Spleen (tissue), 11 donors: ENCODE measurements around the gene FBXL16. TPM values are rescaled to one million over a fixed set of nuclear protein-coding genes. Genes with fewer than 3 reads are reported as not detected.
A peak's percentile ranks its signal among the peaks of the same experiment; 100 is the strongest.

Source experiments
- DNase-seq: peaks from one replicate; pipeline ENCODE4 v3.0.0-alpha.2; 2020
- H3K27ac ChIP-seq, 8 donors: fragments of 200-600 bp; sonication (generic) in 7 of 8; 1 replicate in 4 of 8; 2 replicates in 4 of 8; pipeline versions ENCODE4 v1.5.0 to v1.8.0; 2016 to 2021; ENCODE audit warnings: inconsistent platforms in 4 of 8, mild to moderate bottlenecking in 4 of 8, moderate library complexity in 1 of 8
- H3K27me3 ChIP-seq, 7 donors: fragments of 200-600 bp; sonication (generic) in 6 of 7; replicated peaks in 1 of 7; 1 replicate in 4 of 7; 2 replicates in 3 of 7; pipeline versions ENCODE4 v1.5.0 to v1.8.0; 2016 to 2021; ENCODE audit warnings: inconsistent platforms in 3 of 7, mild to moderate bottlenecking in 1 of 7
- H3K36me3 ChIP-seq, 6 donors: fragments of 200-600 bp; sonication (generic) in 5 of 6; 1 replicate in 4 of 6; 2 replicates in 2 of 6; pipeline versions ENCODE4 v1.5.0 to v1.8.0; 2016 to 2021; ENCODE audit warnings: inconsistent platforms in 2 of 6
- H3K4me1 ChIP-seq, 6 donors: fragments of 200-600 bp; sonication (generic) in 5 of 6; 1 replicate in 3 of 6; 2 replicates in 3 of 6; pipeline versions ENCODE4 v1.5.0 to v1.8.0; 2016 to 2021; ENCODE audit warnings: inconsistent platforms in 3 of 6
- H3K4me3 ChIP-seq, 8 donors: fragments of 200-600 bp; sonication (generic) in 7 of 8; 1 replicate in 4 of 8; 2 replicates in 4 of 8; pipeline versions ENCODE4 v1.5.0 to v1.8.0; 2016 to 2021; ENCODE audit warnings: inconsistent platforms in 4 of 8, mild to moderate bottlenecking in 4 of 8, moderate library complexity in 2 of 8
- H3K9me3 ChIP-seq, 8 donors: fragments of 200-600 bp; sonication (generic) in 7 of 8; 1 replicate in 4 of 8; 2 replicates in 4 of 8; pipeline versions ENCODE4 v1.5.0 to v1.8.0; 2016 to 2021; ENCODE audit warnings: inconsistent platforms in 4 of 8
- POLR2A ChIP-seq, 3 donors: fragments of 450-650 bp; IDR thresholded peaks; one replicate each; pipeline ENCODE4 v1.5.1; 2017; ENCODE audit warnings: antibody characterized with exemption in 3 of 3, mild to moderate bottlenecking in 1 of 3
- POLR2AphosphoS5 ChIP-seq, 3 donors: sonication (generic); formaldehyde crosslinking; IDR thresholded peaks; one replicate each; pipeline ENCODE4 v1.5.1; 2017; ENCODE audit warnings: antibody characterized with exemption in 3 of 3
- WGBS, 5 donors: extraction: QIAGEN DNeasy Blood & Tissue Kit in 3 of 5; methylation state at CpG; one replicate each; pipeline versions ENCODE4 v1.1.5 to v1.1.7; 2013 to 2018; 5-methylcytosine and 5-hydroxymethylcytosine counted together
- intact Hi-C: fragments of 100-400 bp; cut with DNase I; formaldehyde crosslinking; loops from one replicate; pipeline ENCODE4 v1.15.0; 2023; ENCODE audit warnings: low total_unique reads
- polyA plus RNA-seq, 3 donors: library from polyadenylated mRNA; stranded (reverse); fragments of 200-250 nt; gene quantifications; one replicate each; pipeline ENCODE4 v1.2.1, GENCODE V29; 2013
- total RNA-seq, 7 donors: library from RNA; depleted of rRNA in 3 of 7; stranded (reverse); fragments of >200 nt in 3 of 7; fragmentation: NEBNext Ultra II Directional in 4 of 7; extraction: Animal tissue kit (Norgen Biotek cat#: 25700) in 4 of 7; gene quantifications; one replicate each; pipeline versions ENCODE4 v1.1.0 to v1.2.1, GENCODE V29; 2016 to 2021
- TF ChIP-seq, protein P1 (sequence below), 11 experiments: fragments of 200-600 bp in 7 of 11; fragments of 450-650 bp in 4 of 11; sonication (generic) in 4 of 11; IDR thresholded peaks in 8 of 11; conservative IDR thresholded peaks in 3 of 11; 1 replicate in 7 of 11; 2 replicates in 4 of 11; pipeline versions ENCODE4 v1.4.0 to v1.8.0; 2016 to 2021; ENCODE audit warnings: antibody characterized with exemption in 11 of 11, inconsistent platforms in 4 of 11, mild to moderate bottlenecking in 1 of 11
- donor health status: healthy with polysubstance abuse.
- donor health status: DM: no; HTN: no; CAD: no; lungs with moderate emphysema.
- donor health status: DM: no; HTN: no; CAD: no.
- donor health status: Bipolar disorder and iron deficiency.
- donor health status: healthy.
- donor health status: DM: no; HTN: no; CAD: no.
- donor health status: DM: yes; HTN: yes; CAD: no.

The FBXL16 gene
- total and polyA plus RNA-seq, 10 donors: 0.48 to 2.6 (median 1.5) TPM

- intact Hi-C loops: no loop called here
- Histone ChIP-seq H3K27ac (peak overlapping the region in 4 of 8 donors; percentile 77 to 89 (median 84)), H3K36me3 (peaks cover 0 to 48% (median 33%) of the 10 kb centered on the region in 6 donors), H3K4me1 (peaks cover 14 to 50% (median 24%) of the 10 kb centered on the region in 6 donors), H3K4me3 (peak overlapping the region; percentile 81 to 97 (median 91)), H3K27me3 (peaks cover 0 to 18% (median 0%) of the 10 kb centered on the region in 7 donors), H3K9me3 (no peaks in the 10 kb centered on the region)
- 51 to 78% (median 54%) methylated on average over 20 to 38 of the region's 38 CpGs for WGBS, 5 donors
- DNase-seq: peak; percentile 76
- TF ChIP-seq, protein P1, sequence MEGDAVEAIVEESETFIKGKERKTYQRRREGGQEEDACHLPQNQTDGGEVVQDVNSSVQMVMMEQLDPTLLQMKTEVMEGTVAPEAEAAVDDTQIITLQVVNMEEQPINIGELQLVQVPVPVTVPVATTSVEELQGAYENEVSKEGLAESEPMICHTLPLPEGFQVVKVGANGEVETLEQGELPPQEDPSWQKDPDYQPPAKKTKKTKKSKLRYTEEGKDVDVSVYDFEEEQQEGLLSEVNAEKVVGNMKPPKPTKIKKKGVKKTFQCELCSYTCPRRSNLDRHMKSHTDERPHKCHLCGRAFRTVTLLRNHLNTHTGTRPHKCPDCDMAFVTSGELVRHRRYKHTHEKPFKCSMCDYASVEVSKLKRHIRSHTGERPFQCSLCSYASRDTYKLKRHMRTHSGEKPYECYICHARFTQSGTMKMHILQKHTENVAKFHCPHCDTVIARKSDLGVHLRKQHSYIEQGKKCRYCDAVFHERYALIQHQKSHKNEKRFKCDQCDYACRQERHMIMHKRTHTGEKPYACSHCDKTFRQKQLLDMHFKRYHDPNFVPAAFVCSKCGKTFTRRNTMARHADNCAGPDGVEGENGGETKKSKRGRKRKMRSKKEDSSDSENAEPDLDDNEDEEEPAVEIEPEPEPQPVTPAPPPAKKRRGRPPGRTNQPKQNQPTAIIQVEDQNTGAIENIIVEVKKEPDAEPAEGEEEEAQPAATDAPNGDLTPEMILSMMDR (IDR thresholded peaks at IDR 0.05 in 8 of 11, conservative IDR thresholded peaks at IDR 0.05 in 3 of 11): no peak
- TF ChIP-seq POLR2A (IDR thresholded peaks at IDR 0.05) (no peak), POLR2AphosphoS5 (IDR thresholded peaks at IDR 0.05) (no peak)
Observed at GRCh38 chr16:739560-740458, 34.2 kb upstream of the FBXL16 start.

DNA sequence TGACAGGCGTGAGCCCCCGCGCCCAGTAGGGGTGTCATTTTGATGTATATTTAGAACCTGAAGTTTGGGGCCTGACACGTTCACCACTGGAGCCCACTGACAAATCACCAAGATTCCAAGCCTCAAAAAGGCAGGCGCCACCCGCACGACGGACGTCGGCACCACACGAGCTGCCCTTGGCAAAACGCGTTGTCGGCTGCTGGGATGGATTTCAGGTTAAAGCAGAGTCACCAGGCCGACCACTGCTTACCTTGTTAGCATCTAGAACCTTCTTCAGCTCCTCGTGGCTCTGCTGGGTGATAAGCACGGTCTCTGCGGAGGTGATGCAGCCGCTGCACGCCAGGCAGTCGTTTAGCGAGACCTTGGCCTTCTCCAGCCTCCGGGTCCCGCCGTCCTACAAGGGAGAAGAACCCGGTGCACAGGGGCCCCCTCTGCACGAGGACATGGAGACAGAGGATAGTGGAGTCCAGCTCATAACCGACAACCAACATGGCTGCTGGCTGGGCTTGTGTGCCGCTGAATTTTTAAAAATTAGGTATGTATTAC lies 31.4 kb upstream of the FBXL16 start:
- Histone ChIP-seq H3K4me3 (peak overlapping the region in 1 of 8 donors; percentile 49), H3K27me3 (peaks cover 0 to under 1% (median 0%) of the 10 kb centered on the region in 7 donors), H3K27ac (peak overlapping the region in 4 of 8 donors; percentile 53 to 89 (median 80)), H3K4me1 (peaks cover 14 to 50% (median 24%) of the 10 kb centered on the region in 6 donors), H3K9me3 (no peaks in the 10 kb centered on the region), H3K36me3 (peaks cover 0 to 76% (median 58%) of the 10 kb centered on the region in 6 donors)
- WGBS, 5 donors: 94 to 96% (median 95%) methylated on average over 11 to 29 of the region's 29 CpGs
- peak; percentile 73 for DNase-seq
- intact Hi-C loops: no loop called here
- no peak for TF ChIP-seq POLR2A (IDR thresholded peaks at IDR 0.05)
- TF ChIP-seq, protein P1 (IDR thresholded peaks at IDR 0.05 in 8 of 11, conservative IDR thresholded peaks at IDR 0.05 in 3 of 11): no peak
- no peak for TF ChIP-seq POLR2AphosphoS5 (IDR thresholded peaks at IDR 0.05)

- Histone ChIP-seq H3K9me3 (no peaks in the 10 kb centered on the region), H3K27ac (peak overlapping the region in 3 of 8 donors; percentile 75 to 89 (median 84)), H3K4me3 (no peak overlapping the region), H3K36me3 (peaks cover 0 to 86% (median 62%) of the 10 kb centered on the region in 6 donors), H3K27me3 (no peaks in the 10 kb centered on the region), H3K4me1 (peaks cover 9 to 45% (median 18%) of the 10 kb centered on the region in 6 donors)
- no peak for DNase-seq
- intact Hi-C loops: no loop called here
- 61 to 84% (median 80%) methylated on average over 13 of the region's 13 CpGs for WGBS, 5 donors
- TF ChIP-seq, protein P1 (IDR thresholded peaks at IDR 0.05 in 8 of 11, conservative IDR thresholded peaks at IDR 0.05 in 3 of 11): no peak
- TF ChIP-seq POLR2A (IDR thresholded peaks at IDR 0.05): no peak
- no peak for TF ChIP-seq POLR2AphosphoS5 (IDR thresholded peaks at IDR 0.05)
Observed at GRCh38 chr16:735982-736453, 30.4 kb upstream of the FBXL16 start.
